ENCODE data around the gene LPAR5.

Gene LPAR5

GRCh38 chr12:6638305-6638704, 2.5 kb upstream of the LPAR5 start:
- DNase-seq = peak; percentile 75 to 79 (median 77)

- DNase-seq = peak in 1 of 3 donors; percentile 18
These were observed 344 bp downstream of the LPAR5 start for GRCh38 chr12:6635375-6635855.

DNA sequence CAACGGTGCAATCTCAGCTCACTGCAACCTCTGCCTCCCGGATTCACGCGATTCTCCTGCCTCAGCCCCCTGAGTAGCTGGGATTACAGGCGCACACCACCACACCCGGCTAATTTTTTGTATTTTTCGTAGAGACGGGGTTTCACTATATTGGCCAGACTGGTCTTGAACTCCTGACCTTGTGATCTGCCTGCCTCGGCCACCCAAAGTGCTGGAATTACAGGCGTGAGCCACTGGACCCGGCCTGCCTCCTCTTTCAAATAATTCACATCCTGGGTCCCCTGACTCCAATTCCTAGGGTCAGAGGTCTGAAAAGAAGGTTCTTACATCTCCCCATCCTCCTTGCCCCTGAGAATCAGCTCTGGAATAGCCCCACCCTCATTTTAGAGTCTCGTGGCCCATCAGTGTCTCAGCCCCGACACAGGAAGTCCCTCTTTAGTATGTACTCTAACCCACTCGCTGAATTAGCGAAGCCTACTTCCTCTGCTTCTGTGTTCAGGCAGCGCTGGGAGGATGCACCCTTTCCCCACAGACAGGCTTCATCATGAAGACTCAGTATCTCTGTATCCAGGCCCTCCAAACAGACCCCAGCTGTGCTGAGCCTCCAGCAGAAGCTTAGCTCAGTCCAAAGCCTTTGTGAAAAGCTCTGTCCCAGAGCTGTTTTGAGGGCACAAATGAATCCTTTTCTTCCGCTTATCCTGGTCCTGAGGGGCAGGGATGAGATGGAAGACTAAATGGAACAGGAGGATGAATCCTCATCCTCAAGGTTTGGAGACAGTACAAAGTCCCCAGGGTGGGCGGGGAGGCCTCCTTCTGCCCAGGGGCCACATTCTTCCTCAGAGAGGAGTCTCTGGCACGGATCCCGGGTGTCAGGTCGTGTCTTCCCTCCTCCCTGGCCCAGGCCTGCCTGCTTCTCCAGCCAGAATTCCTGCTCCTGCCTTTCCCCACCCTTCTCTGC, 3.5 kb downstream of the LPAR5 start:
- DNase-seq = peak; percentile 58 to 66 (median 65)

DNA sequence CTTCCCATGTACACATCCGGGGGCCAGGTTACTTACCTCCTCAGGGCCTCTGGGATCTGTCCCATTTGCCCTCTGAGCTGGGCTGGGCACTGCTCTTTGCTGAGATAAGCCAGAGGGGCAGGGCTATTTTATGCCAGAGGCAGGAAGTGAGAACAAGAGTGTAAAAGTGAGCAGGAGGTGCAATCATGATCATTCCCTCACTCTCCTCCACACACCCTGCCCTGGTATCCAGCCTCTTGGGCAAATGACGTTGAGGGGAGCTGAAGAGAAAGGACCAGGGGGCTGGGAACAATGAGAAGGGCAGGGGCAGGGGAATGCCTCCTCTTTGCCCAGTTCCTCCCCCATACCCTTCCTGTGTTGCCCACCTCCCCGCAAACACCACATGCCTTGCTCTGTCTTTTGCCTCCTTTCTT, 4.2 kb downstream of the LPAR5 start:
- DNase-seq = peak in 1 of 3 donors; percentile 15

GRCh38 chr12:6630736-6631135, 5.0 kb downstream of the LPAR5 start:
- peak in 1 of 3 donors; percentile 13 for DNase-seq

GRCh38 chr12:6627616-6628015, 8.1 kb downstream of the LPAR5 start:
- no peak for DNase-seq

GRCh38 chr12:6626654-6627283, 9.0 kb downstream of the LPAR5 start:
- no peak for DNase-seq

DNA sequence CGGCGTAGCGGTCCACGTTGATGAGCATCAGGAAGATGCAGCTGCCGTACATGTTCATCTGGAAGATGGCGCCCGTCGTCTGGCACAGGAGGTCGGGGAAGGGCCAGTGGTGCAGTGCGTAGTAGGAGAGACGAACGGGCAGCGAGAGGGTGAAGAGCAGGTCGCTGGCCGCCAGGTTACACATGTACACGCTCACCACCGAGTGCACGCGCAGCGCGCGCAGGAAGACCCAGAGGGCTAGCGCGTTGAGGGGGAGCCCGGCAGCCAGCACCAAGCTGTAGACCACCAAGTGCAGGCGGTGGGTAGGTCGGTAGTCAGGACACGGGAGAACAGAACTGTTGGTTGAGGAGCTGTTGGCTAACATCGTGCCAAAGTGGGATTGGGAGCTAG, 14.9 kb downstream of the LPAR5 start:
- DNase-seq = no peak

GRCh38 chr12:6620137-6620884, 15.4 kb downstream of the LPAR5 start:
- DNase-seq = peak; percentile 69 to 87 (median 81)

DNA sequence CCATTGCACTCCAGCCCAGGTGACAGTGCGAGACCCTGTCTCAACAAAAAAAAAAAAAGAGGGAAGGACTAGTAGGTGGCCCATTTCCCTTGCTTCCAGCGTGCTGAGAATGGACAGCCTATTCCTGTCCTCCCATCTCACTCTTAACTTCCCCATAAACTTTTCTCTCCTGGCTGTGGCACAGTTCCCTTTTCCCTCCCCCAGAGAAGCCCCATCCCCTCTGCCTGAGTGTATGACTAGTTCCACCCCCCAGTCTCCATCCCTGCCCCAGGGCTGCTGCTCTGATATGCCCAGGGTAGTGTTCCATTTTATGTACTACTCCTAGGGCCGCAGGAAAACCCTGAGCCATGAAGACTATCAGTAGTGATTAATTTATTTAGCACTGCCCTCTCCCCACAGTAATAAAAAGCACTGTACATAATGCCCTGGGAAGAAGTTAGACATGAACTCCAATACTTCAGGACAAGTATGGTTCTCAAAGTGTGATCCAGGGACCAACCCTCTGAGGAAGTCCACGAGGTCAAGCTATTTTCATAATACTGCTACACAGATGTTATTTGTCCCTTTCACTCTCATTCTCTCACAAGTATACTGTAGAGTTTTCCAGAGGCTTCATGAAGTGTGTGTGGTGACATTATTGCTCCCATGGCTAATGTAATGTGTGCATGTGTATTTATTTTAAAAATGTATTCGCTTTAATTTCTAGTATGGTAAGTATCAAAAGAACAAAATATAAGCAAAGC, 17.1 kb downstream of the LPAR5 start:
- peak; percentile 54 to 67 (median 65) for DNase-seq

DNA sequence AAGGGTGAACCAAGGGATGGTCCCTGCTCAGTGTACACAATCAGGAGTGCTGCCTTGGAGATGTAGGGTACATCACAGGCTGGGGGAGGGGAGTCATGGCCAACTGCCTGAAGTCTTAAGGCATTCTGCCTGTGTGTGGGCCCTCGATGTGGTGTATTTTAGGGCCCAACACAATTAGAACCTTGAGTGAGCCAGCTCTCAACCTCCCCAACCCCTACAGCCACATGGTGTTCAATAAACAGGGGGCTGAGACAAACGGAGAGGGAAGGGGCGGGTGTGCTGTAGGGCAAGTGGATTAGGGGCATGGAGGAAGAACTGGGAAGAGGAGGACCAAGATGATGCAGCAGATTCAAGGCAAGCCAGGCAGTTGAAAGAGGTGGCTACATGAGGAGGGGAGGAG, 20.0 kb downstream of the LPAR5 start:
- no peak for DNase-seq

DNA sequence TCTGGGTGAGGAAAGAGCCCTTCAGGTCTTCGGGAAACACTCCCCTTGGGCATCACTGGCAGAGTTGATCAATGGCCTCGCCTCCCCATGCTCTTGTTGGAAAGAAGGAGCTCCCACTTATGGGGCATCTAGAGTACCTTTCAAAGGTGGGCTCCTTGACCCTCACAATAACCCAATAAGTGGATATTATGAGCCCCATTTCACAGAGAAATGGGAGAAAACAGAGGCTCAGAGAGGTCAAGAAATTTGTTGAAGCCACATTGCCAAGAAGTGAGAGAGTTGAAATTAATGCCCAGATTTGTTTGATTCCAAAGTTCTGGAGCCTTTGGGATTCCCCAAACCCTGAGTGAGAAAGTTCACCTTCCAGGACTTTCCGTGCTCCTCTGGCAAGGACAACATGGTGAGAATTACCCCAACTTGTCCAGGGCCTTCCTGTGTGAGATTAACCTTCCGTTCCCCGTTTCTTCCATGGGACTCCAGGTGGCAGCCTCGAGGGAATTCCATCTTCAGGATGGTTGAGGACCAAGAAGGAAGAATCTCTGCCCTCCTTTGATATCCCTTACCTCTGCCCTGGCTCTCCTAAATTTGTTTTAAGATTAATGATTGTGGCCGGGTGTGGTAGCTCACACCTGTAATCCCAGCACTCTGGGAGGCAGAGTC, 21.1 kb downstream of the LPAR5 start:
- no peak for DNase-seq

- DNase-seq = peak; percentile 73 to 85 (median 76)
These were observed 21.8 kb downstream of the LPAR5 start for GRCh38 chr12:6613776-6614512.

DNA sequence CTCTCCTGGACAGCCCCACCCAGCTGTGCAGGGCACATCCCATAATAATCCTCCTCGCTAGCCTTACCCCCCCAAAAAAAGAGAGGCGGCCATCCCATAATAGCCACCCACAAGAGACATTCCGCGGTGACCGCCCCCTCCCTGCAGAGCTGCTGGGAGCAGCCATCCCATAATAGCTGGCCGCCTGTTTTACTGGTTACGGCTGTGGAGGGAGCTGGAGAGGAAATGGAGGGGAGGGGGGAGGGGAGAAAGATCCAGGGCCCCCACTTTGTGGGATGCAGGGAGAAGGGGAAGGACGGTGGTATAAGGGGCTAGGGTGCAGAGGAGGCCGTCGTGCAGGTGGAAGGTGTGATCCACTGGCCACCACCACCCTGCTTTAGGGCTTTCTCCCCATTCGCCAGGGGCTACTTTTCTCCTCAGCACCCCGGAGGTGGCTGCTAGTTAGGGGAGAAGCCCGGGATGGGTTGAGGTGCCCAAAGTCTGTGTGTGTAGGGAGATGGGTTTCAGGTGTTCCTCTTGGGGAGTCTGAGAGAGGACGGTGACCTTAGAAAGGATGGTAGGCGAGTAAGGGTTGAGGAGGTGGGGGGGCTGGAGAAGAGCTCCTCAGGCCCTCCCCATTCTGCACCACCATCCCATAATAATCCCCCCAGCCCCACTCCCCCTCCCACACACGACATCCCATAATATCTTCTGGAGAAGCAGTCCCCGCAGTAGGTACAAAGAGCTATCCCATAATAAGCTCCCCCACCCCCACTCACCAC, 22.6 kb downstream of the LPAR5 start:
- no peak for DNase-seq

GRCh38 chr12:6612652-6613014, 23.1 kb downstream of the LPAR5 start:
- no peak for DNase-seq

- DNase-seq = no peak
These were observed 23.5 kb downstream of the LPAR5 start for GRCh38 chr12:6612247-6612646.

DNA sequence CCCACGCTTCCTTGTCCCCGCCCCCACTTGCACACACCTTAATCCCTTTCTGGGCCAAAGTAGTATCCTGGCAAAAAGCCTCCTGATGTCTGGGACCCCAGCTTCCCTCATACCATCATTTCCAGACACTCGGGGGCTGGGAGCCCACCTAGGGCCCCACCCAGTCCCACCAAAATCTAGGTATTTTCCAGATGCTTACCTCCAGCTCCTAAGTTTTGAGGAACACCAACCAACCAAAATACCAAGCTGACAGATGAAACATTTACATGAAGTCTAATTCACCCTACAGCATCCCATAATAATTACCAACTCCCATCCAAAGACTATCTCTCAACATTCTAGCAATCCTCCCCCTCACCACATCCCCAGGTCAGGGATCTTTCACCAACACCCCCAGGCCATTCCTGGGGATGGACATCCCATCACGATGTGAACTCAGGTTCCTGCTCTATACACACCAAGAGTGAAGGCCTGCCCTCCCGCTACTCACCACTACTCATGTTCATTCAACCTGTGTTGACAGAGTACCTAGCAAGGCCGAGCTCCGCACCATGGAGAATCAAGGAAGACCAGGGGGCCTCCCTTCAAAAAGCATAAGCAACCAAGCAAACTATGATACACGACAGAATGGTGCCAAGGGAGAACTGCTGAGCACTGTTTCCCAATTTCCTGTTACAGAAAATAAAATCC, 27.0 kb downstream of the LPAR5 start:
- DNase-seq = peak in 1 of 3 donors; percentile 23

GRCh38 chr12:6607751-6608591, 27.8 kb downstream of the LPAR5 start:
- peak; percentile 32 to 40 (median 40) for DNase-seq

All from suppressor macrophage treated with lipopolysaccharide for 1 hour (primary cell).